ENCODE results near the gene ODR4. TPM values are rescaled to one million over a fixed set of nuclear protein-coding genes. Genes with fewer than 3 reads are reported as not detected.

Gene ODR4
- polyA plus RNA-seq, 1 donor from 2014 or later = 32.6 TPM

DNA sequence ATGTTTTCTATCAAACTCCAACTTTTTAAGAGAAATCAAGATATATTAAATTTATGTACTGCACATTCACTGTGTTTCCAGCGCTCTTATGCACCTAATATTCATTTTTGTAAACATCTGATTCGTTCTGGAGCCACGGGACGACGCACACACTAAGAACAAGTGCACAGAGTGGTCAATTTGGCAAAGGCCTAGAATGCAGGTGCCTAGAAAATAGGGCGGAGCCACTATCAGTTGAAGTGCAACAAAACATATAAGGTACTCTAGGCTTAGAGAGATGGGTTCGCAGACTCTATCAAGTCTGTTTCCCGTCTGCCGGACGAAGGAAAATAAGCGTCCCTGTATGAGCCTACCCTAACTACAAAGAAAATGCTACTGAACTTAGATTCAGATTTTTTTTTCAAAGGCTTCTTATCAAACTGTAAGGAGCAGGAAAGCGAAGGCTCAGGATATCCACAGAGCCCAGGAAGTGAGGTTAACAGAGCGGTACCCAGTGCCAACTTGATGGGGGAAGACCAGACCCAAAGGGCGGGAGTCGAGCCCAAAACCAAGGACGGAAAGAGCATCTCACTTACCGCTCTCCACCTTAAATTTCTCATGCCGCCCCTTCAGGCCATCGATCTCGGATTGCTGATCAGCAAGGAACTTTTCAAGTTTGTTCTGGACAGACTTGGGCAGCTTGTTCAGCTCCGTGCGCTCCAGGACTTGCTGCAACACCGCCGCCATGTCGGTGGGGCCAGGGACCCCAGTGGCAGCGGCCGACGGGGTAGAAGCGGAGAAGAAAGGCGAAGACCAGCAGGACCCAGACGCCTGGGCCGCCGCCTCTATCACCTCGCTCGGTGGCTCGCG, 1.1 kb upstream of the ODR4 start:
- H3K36me3 ChIP-seq (ENCODE audit: insufficient read depth, low read length) = no peaks in the 10 kb centered on the region

More for the DNA sequence above, 1.1 kb upstream of the ODR4 start:
- no peaks in the 10 kb centered on the region for H3F3A ChIP-seq (ENCODE audit: insufficient read depth, low read length, poor library complexity, severe bottlenecking)
- H3K4me2 ChIP-seq (ENCODE audit: low read length) = peak overlapping the region; percentile 81
- no peaks in the 10 kb centered on the region for H3K9me3 ChIP-seq (ENCODE audit: low read length)
- H4K20me1 ChIP-seq (ENCODE audit: insufficient read depth) = no peaks in the 10 kb centered on the region
- TF ChIP-seq POLR2AphosphoS5 (IDR thresholded peaks at IDR 0.05) (no peak), EZH2 (IDR thresholded peaks at IDR 0.05; ENCODE audit: borderline replicate concordance, insufficient read depth, low read length, poor library complexity, severe bottlenecking) (no peak), EP300 (conservative IDR thresholded peaks at IDR 0.05; ENCODE audit: poor library complexity, severe bottlenecking) (no peak), TAF1 (IDR thresholded peaks at IDR 0.05; ENCODE audit: low read depth) (no peak), RAD21 (conservative IDR thresholded peaks at IDR 0.05) (no peak), REST (IDR thresholded peaks at IDR 0.05; ENCODE audit: borderline replicate concordance) (no peak), MXI1 (conservative IDR thresholded peaks at IDR 0.05; ENCODE audit: poor library complexity, severe bottlenecking) (no peak), SMC3 (conservative IDR thresholded peaks at IDR 0.05; ENCODE audit: poor library complexity) (no peak), CTCF (IDR thresholded peaks at IDR 0.05; ENCODE audit: poor library complexity, severe bottlenecking) (no peak)
- H3K4me3 ChIP-seq (ENCODE audit: low read length) = peak overlapping the region; percentile 85
- no peaks in the 10 kb centered on the region for H3K9me2 ChIP-seq (ENCODE audit: insufficient read depth, low read length)
- peak overlapping the region; percentile 95 for H3K9ac ChIP-seq (ENCODE audit: low read length)
- peaks cover 59% of the 10 kb centered on the region for H3K79me2 ChIP-seq (replicated peaks; ENCODE audit: insufficient read depth, low read length)
- H2AFZ ChIP-seq (ENCODE audit: low read depth, low read length) = peak overlapping the region; percentile 74
- H3K27me3 ChIP-seq (ENCODE audit: insufficient read depth, low read depth, low read length) = no peaks in the 10 kb centered on the region
- peak overlapping the region; percentile 98 for H3K27ac ChIP-seq (ENCODE audit: low read length)

All from neural cell (in vitro differentiated cells).